GM23338 (cell line): ENCODE data around the gene RAD51B. TPM values are rescaled to one million over a fixed set of nuclear protein-coding genes. Genes with fewer than 3 reads are reported as not detected.

ENCODE experiments used
- ATAC-seq: fragments of 200-7000 bp; cut with Tn5 transposase; 3 replicates; pipeline ENCODE4 v1.9.1; 2020
- DNase-seq: peaks from one replicate; pipeline ENCODE4 v3.0.0-alpha.2; 2015; ENCODE audit warnings: low spot score
- H2AFZ ChIP-seq: fragments of 200-600 bp; sonication (generic); 2 replicates; pipeline ENCODE4 v1.8.0; 2016; ENCODE audit warnings: antibody characterized with exemption, mild to moderate bottlenecking, moderate library complexity
- H3F3A ChIP-seq: fragments of 200-600 bp; sonication (generic); replicated peaks from 2 replicates; pipeline ENCODE4 v1.8.0; 2017; ENCODE audit warnings: antibody characterized with exemption, mixed run types, low read depth
- H3K27ac ChIP-seq: fragments of 200-600 bp; sonication (generic); 2 replicates; pipeline ENCODE4 v1.6.1; 2016; ENCODE audit warnings: low read depth
- H3K27me3 ChIP-seq: fragments of 200-600 bp; sonication (generic); 2 replicates; pipeline ENCODE4 v1.8.0; 2016; ENCODE audit warnings: mild to moderate bottlenecking, mixed run types, moderate library complexity; ENCODE audit not compliant: insufficient read depth
- H3K36me3 ChIP-seq: fragments of 200-600 bp; sonication (generic); 2 replicates; pipeline ENCODE4 v1.8.0; 2016; ENCODE audit warnings: mild to moderate bottlenecking; ENCODE audit not compliant: insufficient read depth
- H3K4me1 ChIP-seq: fragments of 200-600 bp; sonication (generic); 2 replicates; pipeline ENCODE4 v1.8.0; 2016; ENCODE audit warnings: mild to moderate bottlenecking, moderate library complexity; ENCODE audit not compliant: insufficient read depth
- H3K4me2 ChIP-seq: fragments of 200-600 bp; sonication (generic); 2 replicates; pipeline ENCODE4 v1.7.1; 2017; ENCODE audit warnings: mixed run types
- H3K4me3 ChIP-seq: fragments of 200-600 bp; sonication (generic); 2 replicates; pipeline ENCODE4 v1.6.1; 2016; ENCODE audit warnings: mixed run types
- H3K79me2 ChIP-seq: fragments of 200-600 bp; sonication (generic); replicated peaks from 2 replicates; pipeline ENCODE4 v1.8.0; 2017; ENCODE audit warnings: mild to moderate bottlenecking; ENCODE audit not compliant: insufficient read depth
- H3K9me2 ChIP-seq: fragments of 200-600 bp; sonication (generic); 2 replicates; pipeline ENCODE4 v1.8.0; 2017; ENCODE audit not compliant: insufficient read depth
- H4K20me1 ChIP-seq: fragments of 200-600 bp; sonication (generic); replicated peaks from 2 replicates; pipeline ENCODE4 v1.8.0; 2017; ENCODE audit warnings: mild to moderate bottlenecking; ENCODE audit not compliant: insufficient read depth
- H3K27ac Mint-ChIP-seq: 2 replicates; pipeline ENCODE4 v1.8.0; 2020; ENCODE audit warnings: inconsistent platforms, mild to moderate bottlenecking, moderate library complexity, mixed read lengths
- H3K27me3 Mint-ChIP-seq: 3 replicates; pipeline ENCODE4 v1.8.0; 2022; ENCODE audit warnings: low read depth, mild to moderate bottlenecking, moderate library complexity, mixed read lengths, inconsistent platforms; ENCODE audit not compliant: insufficient read depth, poor library complexity
- H3K36me3 Mint-ChIP-seq: 3 replicates; pipeline ENCODE4 v1.8.0; 2021; ENCODE audit warnings: low read depth, mild to moderate bottlenecking, inconsistent platforms, moderate library complexity, mixed read lengths
- H3K4me1 Mint-ChIP-seq: 3 replicates; pipeline ENCODE4 v1.8.0; 2020; ENCODE audit warnings: mild to moderate bottlenecking, inconsistent platforms, mixed read lengths
- H3K4me3 Mint-ChIP-seq: 3 replicates; pipeline ENCODE4 v1.8.0; 2021; ENCODE audit warnings: moderate library complexity, mild to moderate bottlenecking, inconsistent platforms, mixed read lengths
- H3K9me3 Mint-ChIP-seq: 3 replicates; pipeline ENCODE4 v1.8.0; 2020; ENCODE audit warnings: moderate library complexity, mild to moderate bottlenecking, inconsistent platforms, mixed read lengths
- CREB1 ChIP-seq: fragments of 250-450 bp; sonication (Bioruptor Pico); IDR thresholded peaks from 2 replicates; pipeline ENCODE4 v1.5.0; 2020; ENCODE audit warnings: low read depth, mild to moderate bottlenecking, moderate library complexity
- EZH2 ChIP-seq: fragments of 200-600 bp; sonication (generic); IDR thresholded peaks from one replicate; pipeline ENCODE4 v1.8.0; 2017; ENCODE audit warnings: antibody characterized with exemption, mild to moderate bottlenecking, low read depth; ENCODE audit not compliant: unreplicated experiment
- EZH2phosphoT487 ChIP-seq: fragments of 200-600 bp; sonication (generic); IDR thresholded peaks from one replicate; pipeline ENCODE4 v1.8.1; 2018; ENCODE audit warnings: antibody characterized with exemption; ENCODE audit not compliant: unreplicated experiment
- JUNB ChIP-seq: IDR thresholded peaks from one replicate; pipeline ENCODE4 v1.6.1; 2016; ENCODE audit warnings: antibody characterized with exemption; ENCODE audit not compliant: unreplicated experiment
- NANOG ChIP-seq: IDR thresholded peaks from 2 replicates; pipeline ENCODE4 v1.6.1; 2016; ENCODE audit warnings: antibody characterized with exemption, borderline replicate concordance
- POLR2AphosphoS5 ChIP-seq: IDR thresholded peaks from 2 replicates; pipeline ENCODE4 v1.6.1; 2016; ENCODE audit warnings: antibody characterized with exemption, low read depth
- STAT1 ChIP-seq: IDR thresholded peaks from one replicate; pipeline ENCODE4 v1.6.1; 2016; ENCODE audit warnings: antibody characterized with exemption; ENCODE audit not compliant: unreplicated experiment
- ZNF114 ChIP-seq: fragments of 250-450 bp; sonication (Bioruptor Pico); IDR thresholded peaks from 2 replicates; pipeline ENCODE4 v1.5.0; 2020; ENCODE audit warnings: mild to moderate bottlenecking, moderate library complexity
- ZNF331 ChIP-seq: fragments of 250-450 bp; sonication (Bioruptor Pico); IDR thresholded peaks from 2 replicates; pipeline ENCODE4 v1.5.0; 2020; ENCODE audit warnings: low read depth, mild to moderate bottlenecking, moderate library complexity
- polyA plus RNA-seq: library from polyadenylated mRNA; unstranded; fragments of >200 nt; fragmentation: Nextera tagmentation; extraction: Ambion mirVana; gene quantifications from 2 replicates; pipeline ENCODE4 v1.2.1, GENCODE V29; 2016
- total RNA-seq: library from RNA; depleted of rRNA; stranded (reverse); fragments of >200 nt; shearing (Covaris generic); gene quantifications from 2 replicates; pipeline ENCODE4 v1.2.3, GENCODE V29; 2014
- TF ChIP-seq, protein P1 (sequence below): IDR thresholded peaks from 2 replicates; pipeline ENCODE4 v1.6.1; 2016; ENCODE audit warnings: antibody characterized with exemption
- TF ChIP-seq, protein P2 (sequence below): IDR thresholded peaks from one replicate; pipeline ENCODE4 v1.6.1; 2018; ENCODE audit warnings: antibody characterized with exemption; ENCODE audit not compliant: unreplicated experiment
- TF ChIP-seq, protein P3 (sequence below): fragments of 250-450 bp; sonication (Bioruptor Pico); IDR thresholded peaks from 2 replicates; pipeline ENCODE4 v1.5.0; 2020; ENCODE audit warnings: mild to moderate bottlenecking, moderate library complexity
- TF ChIP-seq, protein P4 (sequence below), 2 experiments: fragments of 200-600 bp in 1 of 2; sonication (generic) in 1 of 2; conservative IDR thresholded peaks; 2 replicates each; pipeline versions ENCODE4 v1.5.1 to v1.6.1; 2016 to 2017; ENCODE audit warnings: antibody characterized with exemption in 2 of 2, low read depth in 2 of 2, mild to moderate bottlenecking in 2 of 2, moderate library complexity in 1 of 2

Gene RAD51B
- total and polyA plus RNA-seq, 2 experiments from 2014 or later: 15.7 to 29.1 TPM

DNA sequence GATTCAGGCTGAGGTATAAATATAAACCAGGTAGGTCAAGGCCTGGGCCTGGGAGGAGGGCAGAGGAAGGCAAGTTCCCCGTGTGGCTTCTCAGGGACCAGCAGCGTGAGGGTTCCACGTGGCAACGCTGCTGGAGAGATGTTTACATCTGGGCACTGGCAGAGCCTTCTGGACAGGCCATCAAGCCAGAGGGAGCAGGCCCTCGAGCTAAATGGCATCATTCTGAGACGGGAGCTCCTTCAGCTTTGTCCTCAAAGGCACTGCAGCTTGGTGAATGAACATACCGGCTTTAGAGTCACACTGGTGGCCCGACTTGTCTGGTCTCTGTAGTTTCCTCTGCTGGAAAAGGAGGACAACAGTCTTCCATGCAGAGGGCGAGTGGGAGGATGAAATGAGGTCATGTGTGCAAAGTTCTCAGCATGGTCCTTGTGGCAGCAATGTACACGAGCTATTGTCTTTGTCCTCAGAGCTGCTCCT is 742.0 kb downstream of the RAD51B start:
- peaks cover 21% of the 10 kb centered on the region for H3K4me1 Mint-ChIP-seq

More for the DNA sequence above, 742.0 kb downstream of the RAD51B start:
- Histone ChIP-seq H2AFZ (no peak overlapping the region), H4K20me1 (no peaks in the 10 kb centered on the region), H3K36me3 (no peaks in the 10 kb centered on the region), H3K9me2 (peaks cover 5% of the 10 kb centered on the region; the same call in 1 of the 2 replicates), H3K27me3 (no peaks in the 10 kb centered on the region), H3F3A (no peaks in the 10 kb centered on the region), H3K27ac (no peak overlapping the region), H3K4me2 (no peak overlapping the region), H3K4me1 (peaks cover 10% of the 10 kb centered on the region; the same call in 1 of the 2 replicates), H3K4me3 (no peak overlapping the region), H3K79me2 (no peaks in the 10 kb centered on the region)
- no peak for DNase-seq
- H3K27me3 Mint-ChIP-seq: peaks cover 11% of the 10 kb centered on the region
- H3K36me3 Mint-ChIP-seq: peaks cover 3% of the 10 kb centered on the region; the same call in 1 of the 3 replicates
- no peak for TF ChIP-seq STAT1
- TF ChIP-seq NANOG: no peak
- TF ChIP-seq ZNF114: no peak
- no peak for TF ChIP-seq POLR2AphosphoS5
- TF ChIP-seq, protein P1, sequence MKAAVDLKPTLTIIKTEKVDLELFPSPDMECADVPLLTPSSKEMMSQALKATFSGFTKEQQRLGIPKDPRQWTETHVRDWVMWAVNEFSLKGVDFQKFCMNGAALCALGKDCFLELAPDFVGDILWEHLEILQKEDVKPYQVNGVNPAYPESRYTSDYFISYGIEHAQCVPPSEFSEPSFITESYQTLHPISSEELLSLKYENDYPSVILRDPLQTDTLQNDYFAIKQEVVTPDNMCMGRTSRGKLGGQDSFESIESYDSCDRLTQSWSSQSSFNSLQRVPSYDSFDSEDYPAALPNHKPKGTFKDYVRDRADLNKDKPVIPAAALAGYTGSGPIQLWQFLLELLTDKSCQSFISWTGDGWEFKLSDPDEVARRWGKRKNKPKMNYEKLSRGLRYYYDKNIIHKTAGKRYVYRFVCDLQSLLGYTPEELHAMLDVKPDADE: no peak
- no peak for TF ChIP-seq CREB1 (CRISPR knock-in tag)
- TF ChIP-seq, protein P2, sequence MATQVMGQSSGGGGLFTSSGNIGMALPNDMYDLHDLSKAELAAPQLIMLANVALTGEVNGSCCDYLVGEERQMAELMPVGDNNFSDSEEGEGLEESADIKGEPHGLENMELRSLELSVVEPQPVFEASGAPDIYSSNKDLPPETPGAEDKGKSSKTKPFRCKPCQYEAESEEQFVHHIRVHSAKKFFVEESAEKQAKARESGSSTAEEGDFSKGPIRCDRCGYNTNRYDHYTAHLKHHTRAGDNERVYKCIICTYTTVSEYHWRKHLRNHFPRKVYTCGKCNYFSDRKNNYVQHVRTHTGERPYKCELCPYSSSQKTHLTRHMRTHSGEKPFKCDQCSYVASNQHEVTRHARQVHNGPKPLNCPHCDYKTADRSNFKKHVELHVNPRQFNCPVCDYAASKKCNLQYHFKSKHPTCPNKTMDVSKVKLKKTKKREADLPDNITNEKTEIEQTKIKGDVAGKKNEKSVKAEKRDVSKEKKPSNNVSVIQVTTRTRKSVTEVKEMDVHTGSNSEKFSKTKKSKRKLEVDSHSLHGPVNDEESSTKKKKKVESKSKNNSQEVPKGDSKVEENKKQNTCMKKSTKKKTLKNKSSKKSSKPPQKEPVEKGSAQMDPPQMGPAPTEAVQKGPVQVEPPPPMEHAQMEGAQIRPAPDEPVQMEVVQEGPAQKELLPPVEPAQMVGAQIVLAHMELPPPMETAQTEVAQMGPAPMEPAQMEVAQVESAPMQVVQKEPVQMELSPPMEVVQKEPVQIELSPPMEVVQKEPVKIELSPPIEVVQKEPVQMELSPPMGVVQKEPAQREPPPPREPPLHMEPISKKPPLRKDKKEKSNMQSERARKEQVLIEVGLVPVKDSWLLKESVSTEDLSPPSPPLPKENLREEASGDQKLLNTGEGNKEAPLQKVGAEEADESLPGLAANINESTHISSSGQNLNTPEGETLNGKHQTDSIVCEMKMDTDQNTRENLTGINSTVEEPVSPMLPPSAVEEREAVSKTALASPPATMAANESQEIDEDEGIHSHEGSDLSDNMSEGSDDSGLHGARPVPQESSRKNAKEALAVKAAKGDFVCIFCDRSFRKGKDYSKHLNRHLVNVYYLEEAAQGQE: no peak
- no peak for TF ChIP-seq ZNF331 (CRISPR knock-in tag)
- TF ChIP-seq EZH2phosphoT487: no peak
- TF ChIP-seq JUNB: no peak
- TF ChIP-seq EZH2: no peak
- TF ChIP-seq, protein P3, sequence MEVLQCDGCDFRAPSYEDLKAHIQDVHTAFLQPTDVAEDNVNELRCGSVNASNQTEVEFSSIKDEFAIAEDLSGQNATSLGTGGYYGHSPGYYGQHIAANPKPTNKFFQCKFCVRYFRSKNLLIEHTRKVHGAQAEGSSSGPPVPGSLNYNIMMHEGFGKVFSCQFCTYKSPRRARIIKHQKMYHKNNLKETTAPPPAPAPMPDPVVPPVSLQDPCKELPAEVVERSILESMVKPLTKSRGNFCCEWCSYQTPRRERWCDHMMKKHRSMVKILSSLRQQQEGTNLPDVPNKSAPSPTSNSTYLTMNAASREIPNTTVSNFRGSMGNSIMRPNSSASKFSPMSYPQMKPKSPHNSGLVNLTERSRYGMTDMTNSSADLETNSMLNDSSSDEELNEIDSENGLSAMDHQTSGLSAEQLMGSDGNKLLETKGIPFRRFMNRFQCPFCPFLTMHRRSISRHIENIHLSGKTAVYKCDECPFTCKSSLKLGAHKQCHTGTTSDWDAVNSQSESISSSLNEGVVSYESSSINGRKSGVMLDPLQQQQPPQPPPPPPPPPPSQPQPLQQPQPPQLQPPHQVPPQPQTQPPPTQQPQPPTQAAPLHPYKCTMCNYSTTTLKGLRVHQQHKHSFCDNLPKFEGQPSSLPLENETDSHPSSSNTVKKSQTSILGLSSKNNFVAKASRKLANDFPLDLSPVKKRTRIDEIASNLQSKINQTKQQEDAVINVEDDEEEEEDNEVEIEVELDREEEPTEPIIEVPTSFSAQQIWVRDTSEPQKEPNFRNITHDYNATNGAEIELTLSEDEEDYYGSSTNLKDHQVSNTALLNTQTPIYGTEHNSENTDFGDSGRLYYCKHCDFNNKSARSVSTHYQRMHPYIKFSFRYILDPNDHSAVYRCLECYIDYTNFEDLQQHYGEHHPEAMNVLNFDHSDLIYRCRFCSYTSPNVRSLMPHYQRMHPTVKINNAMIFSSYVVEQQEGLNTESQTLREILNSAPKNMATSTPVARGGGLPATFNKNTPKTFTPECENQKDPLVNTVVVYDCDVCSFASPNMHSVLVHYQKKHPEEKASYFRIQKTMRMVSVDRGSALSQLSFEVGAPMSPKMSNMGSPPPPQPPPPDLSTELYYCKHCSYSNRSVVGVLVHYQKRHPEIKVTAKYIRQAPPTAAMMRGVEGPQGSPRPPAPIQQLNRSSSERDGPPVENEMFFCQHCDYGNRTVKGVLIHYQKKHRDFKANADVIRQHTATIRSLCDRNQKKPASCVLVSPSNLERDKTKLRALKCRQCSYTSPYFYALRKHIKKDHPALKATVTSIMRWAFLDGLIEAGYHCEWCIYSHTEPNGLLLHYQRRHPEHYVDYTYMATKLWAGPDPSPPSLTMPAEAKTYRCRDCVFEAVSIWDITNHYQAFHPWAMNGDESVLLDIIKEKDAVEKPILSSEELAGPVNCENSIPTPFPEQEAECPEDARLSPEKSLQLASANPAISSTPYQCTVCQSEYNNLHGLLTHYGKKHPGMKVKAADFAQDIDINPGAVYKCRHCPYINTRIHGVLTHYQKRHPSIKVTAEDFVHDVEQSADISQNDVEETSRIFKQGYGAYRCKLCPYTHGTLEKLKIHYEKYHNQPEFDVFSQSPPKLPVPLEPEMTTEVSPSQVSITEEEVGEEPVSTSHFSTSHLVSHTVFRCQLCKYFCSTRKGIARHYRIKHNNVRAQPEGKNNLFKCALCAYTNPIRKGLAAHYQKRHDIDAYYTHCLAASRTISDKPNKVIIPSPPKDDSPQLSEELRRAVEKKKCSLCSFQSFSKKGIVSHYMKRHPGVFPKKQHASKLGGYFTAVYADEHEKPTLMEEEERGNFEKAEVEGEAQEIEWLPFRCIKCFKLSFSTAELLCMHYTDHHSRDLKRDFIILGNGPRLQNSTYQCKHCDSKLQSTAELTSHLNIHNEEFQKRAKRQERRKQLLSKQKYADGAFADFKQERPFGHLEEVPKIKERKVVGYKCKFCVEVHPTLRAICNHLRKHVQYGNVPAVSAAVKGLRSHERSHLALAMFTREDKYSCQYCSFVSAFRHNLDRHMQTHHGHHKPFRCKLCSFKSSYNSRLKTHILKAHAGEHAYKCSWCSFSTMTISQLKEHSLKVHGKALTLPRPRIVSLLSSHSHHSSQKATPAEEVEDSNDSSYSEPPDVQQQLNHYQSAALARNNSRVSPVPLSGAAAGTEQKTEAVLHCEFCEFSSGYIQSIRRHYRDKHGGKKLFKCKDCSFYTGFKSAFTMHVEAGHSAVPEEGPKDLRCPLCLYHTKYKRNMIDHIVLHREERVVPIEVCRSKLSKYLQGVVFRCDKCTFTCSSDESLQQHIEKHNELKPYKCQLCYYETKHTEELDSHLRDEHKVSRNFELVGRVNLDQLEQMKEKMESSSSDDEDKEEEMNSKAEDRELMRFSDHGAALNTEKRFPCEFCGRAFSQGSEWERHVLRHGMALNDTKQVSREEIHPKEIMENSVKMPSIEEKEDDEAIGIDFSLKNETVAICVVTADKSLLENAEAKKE (CRISPR knock-in tag): no peak
- TF ChIP-seq, protein P4, sequence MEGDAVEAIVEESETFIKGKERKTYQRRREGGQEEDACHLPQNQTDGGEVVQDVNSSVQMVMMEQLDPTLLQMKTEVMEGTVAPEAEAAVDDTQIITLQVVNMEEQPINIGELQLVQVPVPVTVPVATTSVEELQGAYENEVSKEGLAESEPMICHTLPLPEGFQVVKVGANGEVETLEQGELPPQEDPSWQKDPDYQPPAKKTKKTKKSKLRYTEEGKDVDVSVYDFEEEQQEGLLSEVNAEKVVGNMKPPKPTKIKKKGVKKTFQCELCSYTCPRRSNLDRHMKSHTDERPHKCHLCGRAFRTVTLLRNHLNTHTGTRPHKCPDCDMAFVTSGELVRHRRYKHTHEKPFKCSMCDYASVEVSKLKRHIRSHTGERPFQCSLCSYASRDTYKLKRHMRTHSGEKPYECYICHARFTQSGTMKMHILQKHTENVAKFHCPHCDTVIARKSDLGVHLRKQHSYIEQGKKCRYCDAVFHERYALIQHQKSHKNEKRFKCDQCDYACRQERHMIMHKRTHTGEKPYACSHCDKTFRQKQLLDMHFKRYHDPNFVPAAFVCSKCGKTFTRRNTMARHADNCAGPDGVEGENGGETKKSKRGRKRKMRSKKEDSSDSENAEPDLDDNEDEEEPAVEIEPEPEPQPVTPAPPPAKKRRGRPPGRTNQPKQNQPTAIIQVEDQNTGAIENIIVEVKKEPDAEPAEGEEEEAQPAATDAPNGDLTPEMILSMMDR (conservative IDR thresholded peaks at IDR 0.05; ENCODE audit: low read depth in 2 of 2): no peak
- no peak overlapping the region for H3K4me3 Mint-ChIP-seq
- H3K27ac Mint-ChIP-seq: no peak overlapping the region
- H3K9me3 Mint-ChIP-seq: no peaks in the 10 kb centered on the region
- no peak for ATAC-seq
